Suprapubic skin (tissue), 4 donors: Measurements from ENCODE around the gene SNRPD3. TPM values are rescaled to one million over a fixed set of nuclear protein-coding genes. Genes with fewer than 3 reads are reported as not detected.

Source experiments
- DNase-seq, 2 donors: peaks; one replicate each; pipeline ENCODE4 v3.0.0-alpha.2; 2019; ENCODE audit warnings: low spot score in 2 of 2
- H3K27ac ChIP-seq: fragments of 200-600 bp; sonication (generic); one replicate; pipeline ENCODE4 v1.5.1; 2019
- H3K27me3 ChIP-seq: fragments of 200-600 bp; sonication (generic); one replicate; pipeline ENCODE4 v1.5.1; 2019
- H3K36me3 ChIP-seq: fragments of 200-600 bp; sonication (generic); one replicate; pipeline ENCODE4 v1.5.1; 2019
- H3K4me1 ChIP-seq: fragments of 200-600 bp; sonication (generic); one replicate; pipeline ENCODE4 v1.5.1; 2019
- H3K4me3 ChIP-seq: fragments of 200-600 bp; sonication (generic); one replicate; pipeline ENCODE4 v1.5.1; 2019; ENCODE audit warnings: mild to moderate bottlenecking
- H3K9me3 ChIP-seq: fragments of 200-600 bp; sonication (generic); one replicate; pipeline ENCODE4 v1.5.1; 2019
- EP300 ChIP-seq: sonication (generic); formaldehyde crosslinking; IDR thresholded peaks from one replicate; pipeline ENCODE4 v1.6.1; 2017; ENCODE audit warnings: antibody characterized with exemption
- POLR2A ChIP-seq, 2 donors: fragments of 450-650 bp; IDR thresholded peaks; one replicate each; pipeline ENCODE4 v1.6.1; 2017; ENCODE audit warnings: antibody characterized with exemption in 2 of 2, mild to moderate bottlenecking in 2 of 2, moderate library complexity in 2 of 2
- POLR2AphosphoS5 ChIP-seq, 3 donors: sonication (generic); formaldehyde crosslinking; IDR thresholded peaks; one replicate each; pipeline ENCODE4 v1.6.1; 2017; ENCODE audit warnings: antibody characterized with exemption in 3 of 3
- WGBS: methylation state at CpG from one replicate; pipeline ENCODE4 v1.1.5; 2018; 5-methylcytosine and 5-hydroxymethylcytosine counted together
- total RNA-seq, 4 donors: library from RNA; depleted of rRNA; stranded (reverse); fragments of >200 nt; gene quantifications; one replicate each; pipeline ENCODE4 v1.1.0, GENCODE V29; 2016
- TF ChIP-seq, protein P1 (sequence below), 2 donors: fragments of 200-600 bp in 1 of 2; fragments of 450-650 bp in 1 of 2; sonication (generic) in 1 of 2; IDR thresholded peaks; one replicate each; pipeline ENCODE4 v1.5.1; 2016 to 2019; ENCODE audit warnings: antibody characterized with exemption in 2 of 2, mild to moderate bottlenecking in 1 of 2, moderate library complexity in 1 of 2

SNRPD3 gene
- total RNA-seq, 4 donors from 2014 or later = 168 to 208 (median 186) TPM

DNA sequence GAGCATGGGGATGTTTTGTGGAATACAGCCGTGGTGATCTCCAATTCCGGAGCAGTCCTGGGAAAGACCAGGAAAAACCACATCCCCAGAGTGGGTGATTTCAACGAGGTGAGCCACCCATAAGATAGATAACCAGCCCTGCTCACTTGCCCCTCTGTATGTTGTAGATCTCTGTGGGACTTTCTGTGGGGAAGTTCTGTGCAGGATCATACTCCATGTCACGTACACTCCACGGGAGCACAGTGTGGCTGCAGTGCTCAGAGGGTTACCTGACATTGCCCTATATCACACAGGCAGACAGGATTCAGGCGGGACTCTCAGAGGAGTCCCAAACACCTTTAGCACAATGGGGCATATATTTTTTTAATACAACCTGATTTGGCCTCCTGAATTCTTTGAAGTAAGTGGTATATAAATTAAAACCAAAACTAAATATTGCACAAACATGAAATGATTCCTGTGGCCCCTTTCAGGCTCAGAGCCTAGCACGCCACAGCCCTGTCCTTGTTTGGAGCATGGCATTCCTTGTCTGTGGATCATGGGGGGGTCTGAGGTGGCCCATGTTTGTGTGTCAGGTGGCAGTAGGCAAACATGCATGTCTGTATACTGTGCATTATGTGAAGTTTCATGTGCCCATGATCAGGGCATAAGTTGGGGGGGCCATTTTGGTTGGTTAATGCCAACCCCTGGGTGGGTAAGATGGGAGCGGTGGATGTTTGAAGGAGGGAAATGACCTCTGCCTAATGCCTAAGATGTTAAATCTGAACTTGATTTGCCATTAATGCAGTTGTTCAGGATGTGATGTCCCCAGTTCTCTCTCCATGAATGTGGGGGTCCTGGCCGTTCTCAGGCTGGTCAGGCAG lies 42.2 kb upstream of the SNRPD3 start:
- DNase-seq = no peak
- peaks cover 21% of the 10 kb centered on the region for H3K4me1 ChIP-seq
- WGBS = 88% methylated on average over 9 of the region's 9 CpGs

DNA sequence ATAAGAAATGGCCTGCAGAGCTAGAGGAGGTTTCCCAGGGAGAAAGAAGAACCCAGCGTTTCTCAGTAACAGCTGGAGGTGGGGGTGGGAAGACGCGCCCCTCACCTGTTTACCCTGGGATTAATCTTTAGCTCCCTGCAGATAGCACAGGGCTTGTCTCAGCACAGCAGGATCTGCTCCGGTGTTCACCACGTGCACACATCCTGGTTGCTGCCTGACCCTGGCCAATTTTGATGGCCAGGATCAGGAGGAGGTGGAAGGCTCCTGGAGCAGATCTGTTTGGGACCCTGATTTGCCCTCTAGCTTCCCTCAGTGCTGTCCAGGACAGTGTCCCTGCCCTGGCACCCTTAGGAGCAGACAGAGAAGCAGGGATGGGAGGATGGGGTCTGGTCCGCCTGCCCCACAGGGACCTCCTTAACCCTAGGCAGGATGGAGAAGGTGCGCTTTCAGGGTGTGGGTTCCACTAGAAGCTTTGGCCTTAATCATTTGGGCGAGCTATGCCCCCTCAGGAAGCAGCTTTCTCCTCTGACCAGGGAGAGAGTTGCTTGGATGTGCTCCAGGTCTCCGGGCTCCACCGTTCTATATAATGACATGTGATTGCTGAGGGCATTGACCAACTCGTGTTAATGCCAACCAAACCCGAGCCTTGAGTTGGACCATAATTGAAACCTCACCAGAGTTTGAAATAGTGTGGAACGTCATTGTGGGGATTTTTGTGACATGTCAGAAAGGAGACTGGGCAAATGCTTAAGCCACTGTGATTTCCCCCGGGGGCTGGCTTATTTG lies 41.4 kb upstream of the SNRPD3 start:
- Histone ChIP-seq H3K4me1 (peaks cover 21% of the 10 kb centered on the region), H3K36me3 (no peaks in the 10 kb centered on the region), H3K9me3 (no peaks in the 10 kb centered on the region), H3K27ac (no peak overlapping the region), H3K27me3 (no peaks in the 10 kb centered on the region), H3K4me3 (no peak overlapping the region)
- 63% methylated on average over 13 of the region's 14 CpGs for WGBS
- no peak for DNase-seq
- TF ChIP-seq POLR2A (IDR thresholded peaks at IDR 0.05) (no peak), EP300 (no peak)
- TF ChIP-seq, protein P1, sequence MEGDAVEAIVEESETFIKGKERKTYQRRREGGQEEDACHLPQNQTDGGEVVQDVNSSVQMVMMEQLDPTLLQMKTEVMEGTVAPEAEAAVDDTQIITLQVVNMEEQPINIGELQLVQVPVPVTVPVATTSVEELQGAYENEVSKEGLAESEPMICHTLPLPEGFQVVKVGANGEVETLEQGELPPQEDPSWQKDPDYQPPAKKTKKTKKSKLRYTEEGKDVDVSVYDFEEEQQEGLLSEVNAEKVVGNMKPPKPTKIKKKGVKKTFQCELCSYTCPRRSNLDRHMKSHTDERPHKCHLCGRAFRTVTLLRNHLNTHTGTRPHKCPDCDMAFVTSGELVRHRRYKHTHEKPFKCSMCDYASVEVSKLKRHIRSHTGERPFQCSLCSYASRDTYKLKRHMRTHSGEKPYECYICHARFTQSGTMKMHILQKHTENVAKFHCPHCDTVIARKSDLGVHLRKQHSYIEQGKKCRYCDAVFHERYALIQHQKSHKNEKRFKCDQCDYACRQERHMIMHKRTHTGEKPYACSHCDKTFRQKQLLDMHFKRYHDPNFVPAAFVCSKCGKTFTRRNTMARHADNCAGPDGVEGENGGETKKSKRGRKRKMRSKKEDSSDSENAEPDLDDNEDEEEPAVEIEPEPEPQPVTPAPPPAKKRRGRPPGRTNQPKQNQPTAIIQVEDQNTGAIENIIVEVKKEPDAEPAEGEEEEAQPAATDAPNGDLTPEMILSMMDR (IDR thresholded peaks at IDR 0.05) = no peak

More for the DNA sequence above, 42.2 kb upstream of the SNRPD3 start:
- H3K27me3 ChIP-seq = no peaks in the 10 kb centered on the region
- TF ChIP-seq POLR2AphosphoS5 (IDR thresholded peaks at IDR 0.05) = no peak
- TF ChIP-seq, protein P1 (IDR thresholded peaks at IDR 0.05) = no peak
- TF ChIP-seq POLR2A (IDR thresholded peaks at IDR 0.05) = no peak
- TF ChIP-seq EP300 = no peak
- H3K9me3 ChIP-seq = no peaks in the 10 kb centered on the region
- H3K27ac ChIP-seq = no peak overlapping the region
- no peaks in the 10 kb centered on the region for H3K36me3 ChIP-seq
- H3K4me3 ChIP-seq = no peak overlapping the region

DNA sequence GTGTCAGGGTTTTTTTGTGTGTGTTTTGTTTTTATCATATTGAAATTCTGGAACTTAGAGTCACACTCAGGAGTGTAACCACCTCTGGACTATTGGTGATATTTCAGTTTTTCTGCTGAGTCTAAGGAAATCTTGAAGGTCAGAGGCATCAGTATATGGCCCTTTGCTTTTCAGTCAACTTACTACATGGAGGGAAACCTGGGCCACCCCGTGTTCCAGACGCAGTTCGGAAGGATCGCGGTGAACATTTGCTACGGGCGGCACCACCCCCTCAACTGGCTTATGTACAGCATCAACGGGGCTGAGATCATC lies 40.8 kb upstream of the SNRPD3 start:
- H3K4me3 ChIP-seq = no peak overlapping the region
- H3K36me3 ChIP-seq = no peaks in the 10 kb centered on the region
- no peak for DNase-seq
- no peaks in the 10 kb centered on the region for H3K27me3 ChIP-seq
- 91% methylated on average over 8 of the region's 8 CpGs for WGBS
- no peaks in the 10 kb centered on the region for H3K9me3 ChIP-seq
- TF ChIP-seq POLR2AphosphoS5 (IDR thresholded peaks at IDR 0.05) = no peak
- no peak for TF ChIP-seq EP300
- TF ChIP-seq, protein P1 (IDR thresholded peaks at IDR 0.05) = no peak
- no peak for TF ChIP-seq POLR2A (IDR thresholded peaks at IDR 0.05)
- peaks cover 21% of the 10 kb centered on the region for H3K4me1 ChIP-seq
- no peak overlapping the region for H3K27ac ChIP-seq

DNA sequence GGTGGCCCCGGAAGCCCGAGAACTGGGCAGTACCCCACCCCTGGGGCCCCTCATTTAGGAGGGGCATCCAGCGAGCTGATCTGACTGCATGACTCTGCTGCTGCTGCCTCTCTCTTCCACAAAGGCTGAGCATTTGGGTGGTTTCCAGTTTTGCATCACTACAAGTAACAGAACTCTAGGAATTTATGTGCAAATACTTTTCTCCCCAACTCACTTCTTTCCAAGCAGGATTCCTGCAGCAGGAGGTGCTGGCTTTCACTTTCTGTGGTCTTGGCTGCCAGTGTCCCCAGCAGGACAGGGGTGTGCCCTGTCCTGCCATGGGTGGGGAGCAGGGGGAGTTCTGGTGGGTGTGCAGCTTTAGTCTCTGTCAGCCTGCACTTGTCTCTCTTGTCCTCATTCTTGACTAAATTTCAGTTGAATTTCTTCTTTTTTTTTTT lies 39.5 kb upstream of the SNRPD3 start:
- 8% methylated on average over 3 of the region's 3 CpGs for WGBS
- no peak for DNase-seq
- H3K4me3 ChIP-seq = no peak overlapping the region
- no peak overlapping the region for H3K27ac ChIP-seq
- H3K36me3 ChIP-seq = no peaks in the 10 kb centered on the region
- peaks cover 13% of the 10 kb centered on the region for H3K4me1 ChIP-seq
- TF ChIP-seq POLR2A (IDR thresholded peaks at IDR 0.05) = no peak
- TF ChIP-seq, protein P1 (IDR thresholded peaks at IDR 0.05) = no peak
- no peak for TF ChIP-seq POLR2AphosphoS5 (IDR thresholded peaks at IDR 0.05)
- no peak for TF ChIP-seq EP300
- H3K9me3 ChIP-seq = no peaks in the 10 kb centered on the region
- no peaks in the 10 kb centered on the region for H3K27me3 ChIP-seq

DNA sequence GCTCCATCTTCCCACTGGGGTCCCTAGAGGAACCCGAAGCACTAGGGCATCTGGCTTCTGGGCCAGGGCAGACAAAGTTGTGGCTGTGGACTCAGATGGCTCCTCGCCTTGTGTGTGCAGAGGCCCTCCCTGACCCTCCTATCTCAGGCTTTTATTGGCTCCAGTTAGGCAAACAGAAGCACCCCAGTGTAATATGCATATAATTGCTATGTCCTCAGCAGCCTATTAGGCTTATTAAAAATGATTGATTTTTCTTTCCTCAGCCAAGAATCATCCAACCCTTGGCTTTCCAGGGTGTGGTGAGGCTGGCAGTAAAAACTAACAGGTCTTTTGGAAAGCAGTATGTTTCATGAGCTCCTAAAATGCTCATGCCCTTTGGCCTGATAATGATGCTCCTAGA lies 38.4 kb upstream of the SNRPD3 start:
- no peak overlapping the region for H3K27ac ChIP-seq
- no peaks in the 10 kb centered on the region for H3K36me3 ChIP-seq
- H3K4me1 ChIP-seq = peaks cover 15% of the 10 kb centered on the region
- TF ChIP-seq POLR2AphosphoS5 (IDR thresholded peaks at IDR 0.05) = no peak
- TF ChIP-seq EP300 = no peak
- TF ChIP-seq, protein P1 (IDR thresholded peaks at IDR 0.05) = no peak
- TF ChIP-seq POLR2A (IDR thresholded peaks at IDR 0.05) = no peak
- no peaks in the 10 kb centered on the region for H3K27me3 ChIP-seq
- WGBS = 94% methylated on average over 2 of the region's 2 CpGs
- DNase-seq = no peak
- H3K9me3 ChIP-seq = no peaks in the 10 kb centered on the region
- no peak overlapping the region for H3K4me3 ChIP-seq
